H1 (cell line): Measurements from ENCODE around the gene DVL1. TPM values are rescaled to one million over a fixed set of nuclear protein-coding genes. Genes with fewer than 3 reads are reported as not detected.

Experiments used
- CTCF ChIA-PET: fragments of 300-600 bp; sonication (Branson Sonifier 250); formaldehyde crosslinking; loops from one replicate; lab custom pipeline; 2021; ENCODE audit not compliant: partially characterized antibody; lab: Charles Lee
- POLR2A ChIA-PET: fragments of 300-600 bp; sonication (Branson Sonifier 250); formaldehyde crosslinking; loops from one replicate; lab custom pipeline; 2021; ENCODE audit warnings: inconsistent platforms; ENCODE audit not compliant: partially characterized antibody; lab: Charles Lee
- DNase-seq, 2 experiments: peaks; one replicate each; pipeline versions ENCODE4 v3.0.0 to v3.0.0-alpha.2; 2010 to 2022; ENCODE audit warnings: low spot score in 2 of 2, low read depth in 1 of 2, mixed read lengths in 1 of 2
- FAIRE-seq: peaks from 2 replicates; lab custom pipeline; 2011; peaks lifted over from hg19 to GRCh38; lab: Jason Lieb, UNC
- H2AFZ ChIP-seq: 2 replicates; pipeline ENCODE4 v1.8.1; 2012; ENCODE audit warnings: low read length, inconsistent platforms
- H2AK5ac ChIP-seq: 2 replicates; pipeline ENCODE4 v1.6.1; 2013; ENCODE audit warnings: low read depth, low read length
- H2BK120ac ChIP-seq: replicated peaks from 2 replicates; pipeline ENCODE3; 2013; ENCODE audit warnings: low read depth, low read length, inconsistent platforms
- H2BK12ac ChIP-seq: 2 replicates; pipeline ENCODE4 v1.6.1; 2013; ENCODE audit warnings: low read depth, low read length
- H2BK15ac ChIP-seq: 2 replicates; pipeline ENCODE4 v1.6.1; 2013; ENCODE audit warnings: low read length
- H2BK20ac ChIP-seq: 2 replicates; pipeline ENCODE4 v1.6.1; 2013; ENCODE audit warnings: low read length
- H2BK5ac ChIP-seq: 2 replicates; pipeline ENCODE4 v1.6.1; 2013; ENCODE audit warnings: low read depth, low read length
- H3K14ac ChIP-seq: 2 replicates; pipeline ENCODE4 v1.6.1; 2013; ENCODE audit warnings: inconsistent platforms; ENCODE audit not compliant: insufficient read length
- H3K18ac ChIP-seq: 2 replicates; pipeline ENCODE4 v1.6.1; 2013; ENCODE audit warnings: low read length; ENCODE audit errors: extremely low read depth
- H3K23ac ChIP-seq: 2 replicates; pipeline ENCODE4 v1.6.1; 2013; ENCODE audit warnings: inconsistent platforms; ENCODE audit not compliant: insufficient read length
- H3K23me2 ChIP-seq: 2 replicates; pipeline ENCODE4 v1.6.1; 2013; ENCODE audit warnings: low read depth, low read length
- H3K27ac ChIP-seq: 2 replicates; pipeline ENCODE4 v1.6.1; 2011; ENCODE audit warnings: low read depth, low read length, inconsistent platforms
- H3K27me3 ChIP-seq, 4 experiments: replicated peaks in 1 of 4; 1 replicate in 1 of 4; 2 replicates in 3 of 4; pipeline versions ENCODE4 v1.6.1 to v1.8.1; 2011 to 2013; ENCODE audit warnings: low read length in 3 of 4, mild to moderate bottlenecking in 3 of 4, inconsistent platforms in 2 of 4, mixed read lengths in 2 of 4, moderate library complexity in 1 of 4; ENCODE audit not compliant: control insufficient read depth in 3 of 4, insufficient read depth in 3 of 4; ENCODE audit errors: extremely low read depth in 1 of 4
- H3K36me3 ChIP-seq, 4 experiments: 2 replicates each; pipeline versions ENCODE4 v1.6.1 to v1.8.1; 2011 to 2013; ENCODE audit warnings: mild to moderate bottlenecking in 4 of 4, low read length in 3 of 4, moderate library complexity in 2 of 4, control low read depth in 1 of 4, inconsistent platforms in 1 of 4; ENCODE audit not compliant: insufficient read depth in 4 of 4, control insufficient read depth in 2 of 4
- H3K4ac ChIP-seq: replicated peaks from 2 replicates; pipeline ENCODE3; 2013; ENCODE audit warnings: low read length, low read depth, mixed read lengths, inconsistent platforms; ENCODE audit not compliant: insufficient read length
- H3K4me1 ChIP-seq, 4 experiments: replicated peaks in 1 of 4; 1 replicate in 1 of 4; 2 replicates in 3 of 4; pipeline versions ENCODE4 v1.6.1 to v1.8.1; 2011 to 2013; ENCODE audit warnings: low read length in 3 of 4, inconsistent platforms in 2 of 4, mixed read lengths in 1 of 4; ENCODE audit not compliant: insufficient read depth in 4 of 4, control insufficient read depth in 3 of 4
- H3K4me2 ChIP-seq, 2 experiments: 2 replicates each; pipeline versions ENCODE4 v1.6.1 to v1.8.1; 2011 to 2013; ENCODE audit warnings: low read depth in 2 of 2, low read length in 2 of 2, control low read depth in 1 of 2, inconsistent platforms in 1 of 2, mild to moderate bottlenecking in 1 of 2; ENCODE audit not compliant: insufficient read depth in 1 of 2
- H3K4me3 ChIP-seq, 4 experiments: fragments of 200-600, 300-600 bp in 1 of 4; sonication (generic), shearing (Covaris generic), sonication (Bioruptor Twin) in 1 of 4; 2 replicates each; pipeline versions ENCODE4 v1.5.1 to v1.8.1; 2011 to 2016; ENCODE audit warnings: low read length in 4 of 4, low read depth in 3 of 4, control low read depth in 2 of 4, inconsistent platforms in 2 of 4, mild to moderate bottlenecking in 2 of 4, mixed read lengths in 1 of 4, moderate library complexity in 1 of 4; ENCODE audit not compliant: insufficient read depth in 2 of 4; ENCODE audit errors: extremely low read depth in 1 of 4
- H3K56ac ChIP-seq: replicated peaks from 2 replicates; pipeline ENCODE3; 2013; ENCODE audit warnings: low read depth, mild to moderate bottlenecking, mixed read lengths, low read length, inconsistent platforms; ENCODE audit not compliant: insufficient read length
- H3K79me1 ChIP-seq: 2 replicates; pipeline ENCODE4 v1.6.1; 2013; ENCODE audit warnings: low read depth, low read length, control low read depth
- H3K79me2 ChIP-seq, 2 experiments: 2 replicates each; pipeline versions ENCODE4 v1.6.1 to v1.8.1; 2012 to 2013; ENCODE audit warnings: low read length in 2 of 2, mild to moderate bottlenecking in 2 of 2, inconsistent platforms in 1 of 2; ENCODE audit not compliant: insufficient read depth in 2 of 2, control insufficient read depth in 1 of 2
- H3K9ac ChIP-seq, 4 experiments: replicated peaks in 1 of 4; 1 replicate in 1 of 4; 2 replicates in 3 of 4; pipeline versions ENCODE4 v1.6.1 to v1.8.1; 2011 to 2013; ENCODE audit warnings: low read depth in 3 of 4, low read length in 3 of 4, control low read depth in 2 of 4, mild to moderate bottlenecking in 2 of 4, moderate library complexity in 2 of 4, inconsistent platforms in 1 of 4; ENCODE audit errors: extremely low read depth in 1 of 4
- H3K9me3 ChIP-seq, 2 experiments: 2 replicates each; pipeline versions ENCODE4 v1.6.1 to v1.8.1; 2012 to 2013; ENCODE audit warnings: mild to moderate bottlenecking in 2 of 2, moderate library complexity in 2 of 2, control low read depth in 1 of 2, inconsistent platforms in 1 of 2, low read depth in 1 of 2, low read length in 1 of 2, mixed read lengths in 1 of 2; ENCODE audit not compliant: insufficient read depth in 2 of 2
- H4K20me1 ChIP-seq, 2 experiments: replicated peaks in 1 of 2; 2 replicates each; pipeline versions ENCODE3 to v1.8.1; 2011 to 2013; ENCODE audit warnings: inconsistent platforms in 2 of 2, low read length in 2 of 2, mild to moderate bottlenecking in 1 of 2; ENCODE audit not compliant: insufficient read depth in 2 of 2, control insufficient read depth in 1 of 2
- H4K5ac ChIP-seq: 2 replicates; pipeline ENCODE4 v1.6.1; 2013; ENCODE audit warnings: low read length, low read depth, mixed read lengths, inconsistent platforms; ENCODE audit not compliant: insufficient read length
- H4K8ac ChIP-seq: 2 replicates; pipeline ENCODE4 v1.8.0; 2013; ENCODE audit warnings: mild to moderate bottlenecking, moderate library complexity, low read length, inconsistent platforms; ENCODE audit not compliant: insufficient read depth; ENCODE audit errors: extremely low read depth
- H4K91ac ChIP-seq: replicated peaks from 2 replicates; pipeline ENCODE3; 2013; ENCODE audit warnings: low read length, mixed read lengths, inconsistent platforms; ENCODE audit not compliant: insufficient read length
- CHD1 ChIP-seq: IDR thresholded peaks from 2 replicates; pipeline ENCODE4 v1.6.1; 2012; ENCODE audit warnings: low read depth, low read length, improper control_type of control experiment
- POU5F1 ChIP-seq: IDR thresholded peaks from 2 replicates; pipeline ENCODE4 v1.6.1; 2011; ENCODE audit warnings: low read depth, mild to moderate bottlenecking, low read length, moderate library complexity
- WGBS, 2 experiments: shearing (Covaris generic) in 1 of 2; methylation state at CpG; one replicate each; pipeline versions ENCODE4 v1.1.6 to v1.1.7; 2013 to 2015; ENCODE audit warnings: low lambda C conversion rate in 2 of 2, mixed read lengths in 2 of 2, inconsistent platforms in 1 of 2, low coverage in 1 of 2, missing lambda C conversion rate in 1 of 2; ENCODE audit not compliant: insufficient replicate concordance in 2 of 2, insufficient coverage in 1 of 2, insufficient read length in 1 of 2; ENCODE audit errors: extremely low coverage in 1 of 2, missing lambda C conversion rate in 1 of 2; 5-methylcytosine and 5-hydroxymethylcytosine counted together
- polyA plus RNA-seq, 7 experiments: library from polyadenylated mRNA; depleted of rRNA in 3 of 7; stranded (reverse) in 5 of 7; unstranded in 2 of 7; fragments of >200 nt in 5 of 7; fragments of 200-250 nt in 2 of 7; gene quantifications; 1 replicate in 5 of 7; 2 replicates in 1 of 7; 4 replicates in 1 of 7; pipeline versions ENCODE4 v1.2.1 to v1.2.3, GENCODE V29; 2011 to 2013; ENCODE audit warnings: missing spikeins in 2 of 7, mixed read lengths in 2 of 7
- total RNA-seq: library from RNA; stranded (reverse); fragmentation: NEBNext Ultra II Directional; extraction: Animal tissue kit (Norgen Biotek cat#: 25700); gene quantifications from 2 replicates; pipeline ENCODE4 v1.2.1, GENCODE V29; 2021

Gene DVL1
- total and polyA plus RNA-seq, 2 of the 8 experiments (the other 6 are each of a cell fraction or from before 2014, with no cell fraction given) = 39.4 to 58.9 TPM

GRCh38 chr1:1306070-1306660 lies 43.1 kb downstream of the DVL1 start:
- Histone ChIP-seq H2BK12ac (peak overlapping the region; percentile 10; the same call in 1 of the 2 replicates), H3K56ac (no peak overlapping the region), H2BK15ac (no peak overlapping the region), H3K4me2 (peak overlapping the region; percentile 66 to 95; a peak in 3 of 4 replicates), H2BK120ac (no peak overlapping the region), H3K9me3 (no peaks in the 10 kb centered on the region), H2AFZ (no peak overlapping the region), H4K8ac (no peak overlapping the region), H3K27me3 (peaks cover 0 to 4% (median 1%) of the 10 kb centered on the region in 4 experiments; a peak in 1 of 7 replicates), H4K20me1 (peaks cover 0 to 24% of the 10 kb centered on the region in 2 experiments), H4K5ac (no peak overlapping the region), H3K23ac (no peak overlapping the region), H3K9ac (no peak overlapping the region), H2AK5ac (no peak overlapping the region; the same call in 1 of the 2 replicates), H3K27ac (no peak overlapping the region), H3K4ac (no peak overlapping the region), H3K36me3 (peaks cover 0 to 7% (median 4%) of the 10 kb centered on the region in 4 experiments; a peak in 4 of 8 replicates), H2BK20ac (no peak overlapping the region), H3K18ac (no peak overlapping the region; the same call in 1 of the 2 replicates), H3K4me1 (peaks cover 0 to 40% (median 31%) of the 10 kb centered on the region in 4 experiments; a peak in 6 of 7 replicates), H3K23me2 (peaks cover 21% of the 10 kb centered on the region; the same call in 1 of the 2 replicates), H3K79me1 (peaks cover 4% of the 10 kb centered on the region; the same call in 1 of the 2 replicates), H2BK5ac (peak overlapping the region; percentile 78; the same call in 1 of the 2 replicates), H4K91ac (peak overlapping the region; percentile 56), H3K14ac (no peak overlapping the region), H3K79me2 (peaks cover 0 to 6% of the 10 kb centered on the region in 2 experiments; a peak in 1 of 4 replicates), H3K4me3 (peak overlapping the region in 2 of 4 experiments; percentile 65 to 91; a peak in 3 of 8 replicates)
- CTCF ChIA-PET = interaction anchor here (1.3 kb wide), 1 partner anchor 41 kb away, joined by 3 read pairs; no protein-coding TSS in a partner anchor
- 71% methylated on average over 10 of the region's 11 CpGs; no CpG with 5 or more reads in 1 of the 2 experiments for WGBS, 2 experiments
- DNase-seq = no peak
- no peak for FAIRE-seq
- POLR2A ChIA-PET = interaction anchor here (0.5 to 1.5 kb wide), 4 partner anchors 11 to 47 kb away, joined by 3 to 5 read pairs (median 4); no protein-coding TSS in a partner anchor
- no peak for TF ChIP-seq CHD1
- no peak for TF ChIP-seq POU5F1
